Activated gamma-delta T cell (primary cell): Measurements from ENCODE around the gene ICE1.
"Not testable (repeated sequence)": the region's sequence is repeated elsewhere in the genome, so short reads cannot be mapped to it uniquely, and the experiment has no call there.

Experiments used
- DNase-seq: peaks from one replicate; lab custom pipeline; 2025; lab: John Stamatoyannopoulos, UW

Gene ICE1

DNA sequence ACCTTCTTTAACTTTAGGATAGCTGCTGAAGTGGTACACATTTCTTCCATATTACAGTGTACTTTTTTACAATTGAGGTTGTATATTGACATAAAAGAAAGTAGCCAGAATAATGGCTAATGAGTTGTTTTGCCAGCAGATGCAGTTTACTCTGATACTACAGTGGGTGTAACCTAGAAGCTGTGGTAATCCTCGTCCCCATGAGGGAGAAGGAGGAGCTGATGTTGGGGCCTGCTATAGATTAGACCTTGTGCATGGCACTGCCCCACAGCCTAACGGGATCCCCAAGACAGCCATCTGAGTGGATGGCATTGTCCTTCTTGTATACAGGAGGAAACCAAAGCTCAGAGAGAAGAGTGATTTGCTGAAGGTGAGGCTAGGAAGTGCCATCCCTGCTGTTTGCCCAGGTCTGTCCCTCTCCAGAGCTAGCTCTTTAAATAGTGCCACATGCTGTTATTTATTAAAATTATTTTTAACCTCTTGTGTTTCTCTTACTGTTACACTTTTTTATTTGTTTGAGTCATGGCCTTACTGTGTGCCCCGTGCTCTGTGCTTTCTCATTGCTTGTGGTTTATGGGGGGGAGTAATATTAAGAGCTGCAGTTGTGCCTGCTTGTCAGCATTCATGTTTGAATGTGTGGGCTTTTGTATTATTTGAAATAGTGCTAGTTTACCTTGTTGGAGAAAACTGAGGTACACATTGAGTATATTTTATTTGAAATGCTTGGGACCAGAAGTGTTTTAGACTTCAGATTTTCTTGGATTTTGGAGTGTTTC lies 65.3 kb downstream of the ICE1 start:
- no peak for DNase-seq

DNA sequence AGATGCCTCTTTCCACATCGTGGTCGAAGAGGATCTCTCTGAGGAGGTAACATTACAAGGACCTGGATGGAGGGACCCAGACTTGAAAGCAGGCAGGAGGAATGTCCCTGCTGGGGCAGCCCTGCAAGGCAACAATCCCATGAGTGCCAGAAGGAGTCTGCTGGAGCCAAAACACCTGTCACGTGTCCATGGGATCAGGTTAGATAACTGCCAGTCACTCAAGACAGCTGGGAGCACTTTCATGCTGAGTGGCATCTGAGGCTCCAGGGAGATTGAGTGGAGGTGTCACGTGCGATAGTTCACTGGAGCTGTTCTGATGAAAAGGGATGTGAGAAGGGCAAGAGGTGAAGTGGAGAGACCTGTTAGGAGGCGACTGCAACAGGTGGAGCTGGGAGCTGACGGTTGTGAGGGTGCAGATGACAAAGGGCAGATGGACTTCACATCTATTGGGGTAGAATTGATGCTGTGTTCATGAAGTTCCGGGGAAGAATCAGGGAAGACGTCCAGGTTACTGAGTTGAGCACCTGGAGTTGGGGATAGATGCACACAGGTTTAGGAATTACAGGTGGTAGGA lies 68.4 kb downstream of the ICE1 start:
- no peak for DNase-seq

DNA sequence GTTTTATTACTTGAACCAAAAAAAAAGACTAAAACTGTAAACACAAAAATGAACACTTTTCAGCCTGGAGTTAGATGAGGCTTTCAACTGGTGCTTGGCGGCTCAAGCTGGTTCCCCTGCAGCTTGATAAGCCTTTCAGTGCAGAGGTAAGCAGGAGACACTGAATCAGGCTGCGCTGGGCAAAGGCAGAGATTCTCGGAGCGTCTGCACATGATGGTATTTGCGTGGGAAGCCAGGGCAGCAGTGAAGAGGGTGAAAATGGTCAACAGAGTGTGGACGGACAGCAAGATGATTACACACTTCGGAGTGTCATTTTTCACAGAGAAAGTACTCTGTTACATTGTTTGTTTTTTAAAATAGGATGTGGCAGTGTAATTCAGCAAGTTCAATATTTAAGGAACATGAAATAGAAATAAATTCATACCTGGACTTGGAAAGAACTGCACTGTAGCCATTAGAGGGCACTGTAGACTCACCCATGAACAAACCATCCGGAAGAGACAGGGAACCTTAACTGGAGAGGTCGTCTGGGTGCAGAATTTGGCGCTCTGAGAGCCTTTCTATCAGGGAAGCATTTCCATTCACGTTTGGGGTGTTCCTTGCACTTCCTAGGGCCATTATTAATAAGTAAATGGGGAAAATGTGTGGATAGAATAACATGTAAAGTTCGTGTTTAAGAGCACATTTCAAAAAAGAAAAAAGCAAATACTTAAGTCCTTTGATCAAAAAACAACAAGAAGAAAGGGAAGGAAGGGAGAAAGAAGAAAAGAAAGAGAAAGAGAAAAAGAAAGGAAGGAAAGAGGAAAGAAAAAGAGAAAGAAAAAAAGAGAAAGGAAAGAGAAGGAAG lies 69.8 kb downstream of the ICE1 start:
- DNase-seq = no peak

DNA sequence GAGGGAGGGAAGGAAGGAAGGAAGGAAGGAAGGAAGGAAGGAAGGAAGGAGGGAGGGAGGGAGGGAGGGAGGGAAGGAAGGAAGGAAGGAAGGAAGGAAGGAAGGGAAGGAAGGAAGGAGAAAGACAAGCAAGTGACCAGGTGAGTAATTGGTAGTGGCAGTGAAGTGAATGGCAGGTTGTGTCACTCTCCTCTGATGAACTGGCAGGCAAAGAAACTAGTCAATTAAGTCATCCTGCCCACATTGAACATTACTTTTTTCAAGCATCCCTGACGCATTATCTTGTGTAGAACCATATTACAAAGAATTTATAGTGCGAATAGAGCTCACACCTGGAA lies 70.4 kb downstream of the ICE1 start:
- DNase-seq = not testable (repeated sequence)

DNA sequence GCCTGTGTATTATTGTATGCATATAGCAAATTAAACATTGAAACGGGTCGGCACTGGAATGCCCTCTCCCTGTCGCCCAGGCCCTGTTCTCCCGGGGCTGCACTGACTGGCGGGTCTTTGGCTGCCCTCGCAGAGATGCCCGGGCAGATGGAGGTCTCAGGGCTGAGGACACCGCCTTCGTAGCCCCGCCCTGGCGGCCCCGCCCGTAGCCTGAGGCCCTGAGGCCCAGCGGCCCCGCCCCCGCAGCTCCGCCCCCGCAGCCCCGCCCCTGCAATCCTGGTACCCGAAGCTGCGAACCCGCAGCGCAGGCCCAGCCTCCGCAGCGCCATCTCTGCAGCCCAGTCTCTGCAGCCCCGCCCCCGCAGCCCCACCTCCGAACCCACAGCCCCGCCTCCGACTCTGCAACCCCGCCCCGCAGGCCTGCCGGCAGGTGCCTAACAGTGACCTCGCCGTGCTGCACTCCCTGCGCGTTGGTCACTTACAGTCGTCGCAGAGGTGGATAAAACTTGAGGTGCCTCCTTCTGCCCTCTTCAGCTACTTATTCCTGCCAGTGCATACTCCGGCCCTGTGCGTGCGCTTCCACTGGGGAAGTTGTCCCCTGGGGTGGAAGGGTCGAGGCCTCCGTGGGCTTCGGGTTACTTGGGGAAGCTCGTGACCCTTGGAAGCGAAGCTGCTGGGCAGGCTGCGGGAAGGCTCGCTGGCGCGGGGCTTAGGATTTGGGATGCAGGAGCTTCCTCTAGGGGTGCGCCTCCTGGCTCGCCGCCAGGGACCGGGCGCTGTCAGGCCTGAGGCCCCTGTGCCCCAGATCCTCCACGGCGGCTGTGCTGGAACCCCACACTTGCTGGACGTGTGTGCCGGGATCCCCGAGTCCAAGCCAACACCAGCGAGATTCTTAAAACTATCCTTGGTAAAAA lies 72.3 kb downstream of the ICE1 start:
- peak; percentile 73 for DNase-seq

DNA sequence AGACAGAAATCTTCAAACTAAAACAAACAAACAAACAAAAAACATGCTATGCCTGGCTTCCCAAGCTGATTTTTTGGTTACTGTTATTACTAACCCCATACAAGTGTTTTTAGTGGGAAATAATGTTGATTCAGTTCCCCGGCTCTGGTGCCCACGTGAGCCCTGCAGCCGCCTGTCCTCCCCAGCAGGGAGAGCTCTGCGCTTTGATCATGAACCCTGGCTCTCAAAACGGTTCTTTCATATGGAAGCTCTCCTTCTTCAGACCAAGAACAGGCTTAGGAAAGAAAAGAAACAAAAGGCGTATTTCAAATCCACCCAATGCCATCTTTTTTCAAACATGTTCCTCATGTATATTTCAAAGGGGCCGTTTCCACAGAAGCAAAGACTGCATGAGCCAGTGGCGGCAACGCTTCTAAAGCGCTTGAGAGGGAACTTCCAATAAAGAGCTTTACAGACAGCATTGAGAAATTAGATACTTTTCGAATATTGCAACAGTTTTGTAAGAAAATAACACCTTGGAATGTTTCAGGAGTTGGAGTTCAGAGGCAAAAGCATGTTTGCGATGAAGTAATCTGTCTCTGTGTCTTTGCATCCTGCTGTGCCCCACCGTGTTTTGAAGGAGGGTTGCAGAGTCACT lies 74.8 kb downstream of the ICE1 start:
- no peak for DNase-seq

DNA sequence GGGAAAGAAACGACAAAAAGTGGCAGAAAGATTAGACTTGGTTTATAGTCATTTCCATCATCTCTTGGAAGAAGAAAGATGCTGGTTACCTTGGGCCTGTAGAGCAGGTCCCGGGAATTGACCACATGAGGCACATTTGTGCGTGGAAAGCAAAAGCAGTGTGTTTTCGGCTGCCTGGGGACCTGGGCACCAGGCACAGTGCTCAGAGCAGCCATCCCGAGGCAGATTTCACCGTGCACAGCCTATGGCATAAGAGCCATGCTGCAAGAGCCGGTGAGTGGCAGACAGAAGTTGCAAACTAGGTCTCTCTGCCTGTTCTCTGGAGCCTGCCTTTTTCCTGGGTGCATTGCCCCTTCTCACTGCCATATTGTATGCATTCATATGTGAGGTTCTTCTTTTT lies 77.0 kb downstream of the ICE1 start:
- DNase-seq = no peak

DNA sequence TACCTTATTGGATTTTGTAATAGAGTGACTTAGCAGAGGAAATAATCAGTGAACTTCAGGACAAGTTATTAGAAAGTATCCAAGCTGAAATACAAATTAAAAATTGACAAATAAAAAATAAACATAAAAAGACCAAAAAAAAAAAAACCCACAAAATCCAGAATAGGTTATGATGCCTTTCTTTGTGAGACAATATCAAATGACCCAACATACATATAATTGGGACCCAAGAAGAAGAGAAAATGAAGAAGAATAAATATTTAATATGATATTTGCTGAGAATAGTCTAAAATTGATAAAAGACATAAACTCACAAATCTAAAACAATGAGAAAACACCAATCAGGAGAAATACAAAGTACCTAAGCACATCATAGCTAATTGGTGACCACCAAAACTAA lies 81.8 kb downstream of the ICE1 start:
- DNase-seq = no peak

DNA sequence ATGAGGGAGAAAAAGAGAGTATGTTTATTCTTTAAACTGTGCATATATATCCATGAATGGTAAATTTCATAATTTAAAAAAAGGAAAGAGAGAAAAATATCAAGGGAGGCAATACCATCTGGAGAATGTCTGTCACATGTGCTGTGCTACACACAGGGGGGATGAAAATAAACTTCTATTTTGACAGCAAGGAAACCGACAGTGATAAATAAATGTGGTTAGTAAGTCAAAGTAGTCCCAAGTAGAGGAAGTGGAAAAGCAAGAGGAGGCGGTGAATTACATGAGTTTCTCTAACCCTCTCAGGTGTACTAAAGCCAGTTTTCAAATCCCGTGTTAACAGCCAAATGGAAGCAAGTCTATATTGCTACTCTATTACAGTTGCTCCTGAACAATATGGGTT lies 83.3 kb downstream of the ICE1 start:
- no peak for DNase-seq

DNA sequence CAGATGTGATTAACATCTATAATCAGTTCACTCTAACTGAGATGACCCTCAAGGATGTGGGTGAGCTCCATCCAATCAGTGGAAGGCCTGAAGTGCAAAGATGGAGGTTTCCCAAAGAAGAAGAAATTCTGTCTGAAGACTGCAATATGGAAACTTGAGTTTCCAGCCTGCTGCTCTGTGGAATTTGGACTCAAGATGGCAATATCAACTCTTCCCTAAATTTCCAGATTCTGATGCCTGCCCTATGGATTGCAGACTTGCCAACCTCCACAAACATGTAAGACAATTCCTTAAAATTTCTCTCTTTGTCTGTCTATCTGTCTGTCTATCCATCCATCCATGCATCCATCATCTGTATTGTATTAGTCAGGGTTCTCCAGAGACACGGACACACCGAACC lies 85.9 kb downstream of the ICE1 start:
- DNase-seq = no peak

DNA sequence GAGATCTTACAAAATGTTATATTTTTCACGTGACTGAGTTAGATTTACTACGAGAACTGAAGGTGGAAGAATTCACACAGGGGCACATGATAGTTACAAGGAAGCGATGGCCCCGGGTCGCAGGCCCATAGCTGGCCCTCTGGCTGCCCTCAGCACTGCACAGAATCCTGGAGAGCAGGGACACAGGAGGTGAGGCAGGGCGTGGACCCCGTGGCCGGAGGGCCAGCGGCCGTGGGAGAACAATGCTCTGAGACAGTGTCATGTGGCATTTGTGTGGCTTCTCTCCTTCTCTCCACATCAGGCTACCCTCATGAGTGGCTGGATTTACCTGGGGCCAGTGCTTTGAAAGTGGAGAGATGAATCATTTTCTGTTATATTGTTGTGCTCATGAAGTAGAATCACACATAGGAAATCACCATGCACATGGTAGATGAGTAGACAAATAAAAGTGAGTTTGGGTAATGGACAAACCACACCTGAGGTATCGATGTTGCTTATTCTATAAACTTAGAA lies 89.5 kb downstream of the ICE1 start:
- DNase-seq = no peak

DNA sequence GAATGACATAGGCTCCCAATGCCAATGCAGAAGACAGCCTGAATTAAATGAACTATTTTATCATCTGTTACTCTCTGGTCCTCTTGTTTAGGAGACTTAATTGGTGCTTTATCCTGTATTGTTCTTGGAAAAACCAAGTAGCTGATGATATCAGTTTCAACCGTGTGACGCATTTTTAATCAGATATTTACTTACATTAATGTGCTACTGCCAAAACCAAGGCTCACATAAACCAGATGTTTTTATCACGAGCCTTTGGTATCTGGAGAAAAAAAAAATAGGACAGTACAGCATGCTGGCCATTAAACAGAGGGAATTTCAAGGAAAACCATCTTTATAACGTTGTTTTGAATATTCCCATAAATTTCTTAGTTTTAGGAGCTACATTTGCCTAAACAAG lies 90.1 kb downstream of the ICE1 start:
- DNase-seq = no peak

DNA sequence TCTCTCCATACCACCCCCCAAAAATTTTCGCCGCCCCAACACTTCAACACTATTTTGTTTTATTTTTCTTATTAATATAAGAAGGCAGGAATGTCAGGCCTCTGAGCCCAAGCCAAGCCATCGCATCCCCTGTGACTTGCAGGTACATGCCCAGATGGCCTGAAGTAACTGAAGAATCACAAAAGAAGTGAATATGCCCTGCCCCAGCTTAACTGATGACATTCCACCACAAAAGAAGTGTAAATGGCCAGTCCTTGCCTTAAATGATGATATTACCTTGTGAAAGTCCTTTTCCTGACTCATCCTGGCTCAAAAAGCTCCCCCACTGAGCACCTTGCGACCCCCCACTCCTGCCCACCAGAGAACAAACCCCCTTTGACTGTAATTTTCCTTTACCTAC lies 98.1 kb downstream of the ICE1 start:
- not testable (repeated sequence) for DNase-seq

DNA sequence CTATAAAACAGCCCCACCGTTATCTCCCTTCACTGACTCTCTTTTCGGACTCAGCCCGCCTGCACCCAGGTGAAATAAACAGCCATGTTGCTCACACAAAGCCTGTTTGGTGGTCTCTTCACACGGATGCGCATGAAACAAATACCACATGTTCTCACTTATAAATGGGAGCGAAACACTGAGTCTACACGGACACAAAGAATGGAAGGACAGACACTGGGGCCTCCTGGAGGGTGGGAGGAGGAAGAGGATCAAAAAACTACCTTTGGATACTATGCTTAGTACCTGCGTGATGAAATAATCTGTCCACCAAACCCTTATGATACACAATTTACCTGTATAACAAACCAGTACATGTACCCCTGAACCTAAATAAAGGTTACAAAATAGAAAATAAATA lies 98.6 kb downstream of the ICE1 start:
- DNase-seq = no peak

DNA sequence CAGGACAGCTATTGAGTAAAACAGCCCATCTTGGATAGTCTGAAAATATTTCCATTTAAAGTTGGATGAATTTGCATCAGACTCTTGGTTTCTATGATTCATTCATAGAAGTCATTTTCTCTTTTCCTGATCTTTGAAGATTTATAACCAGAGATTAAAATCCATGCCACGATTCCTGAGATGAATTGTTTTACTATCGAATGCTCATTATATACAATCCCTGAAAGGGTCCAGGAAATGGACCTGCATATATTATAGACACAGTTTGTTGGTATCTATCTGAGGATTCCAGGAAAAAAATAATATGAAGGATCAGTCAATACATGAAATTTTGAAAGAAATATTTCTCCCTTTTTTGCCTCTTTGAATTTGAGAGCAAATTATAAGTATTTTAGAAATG lies 99.0 kb downstream of the ICE1 start:
- DNase-seq = no peak

DNA sequence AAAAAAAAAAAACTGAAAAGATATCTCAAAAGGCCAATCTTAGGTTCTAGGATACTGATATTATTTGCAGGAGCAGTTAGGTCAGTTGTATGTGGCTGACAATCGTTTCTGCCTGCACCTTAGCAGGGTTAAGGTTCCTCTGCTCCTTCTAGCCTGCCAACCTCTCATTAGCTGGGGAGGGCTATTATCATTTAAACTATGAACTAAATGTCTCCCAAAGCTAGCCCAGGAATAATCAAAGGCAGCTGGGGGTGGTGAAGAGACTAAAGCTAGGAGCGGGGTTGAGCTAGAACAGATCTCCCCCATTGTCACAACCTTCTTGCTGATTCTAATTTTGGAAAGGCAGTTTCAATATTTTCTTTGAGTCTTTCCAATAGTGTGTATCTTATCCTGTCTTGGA lies 99.9 kb downstream of the ICE1 start:
- no peak for DNase-seq

DNA sequence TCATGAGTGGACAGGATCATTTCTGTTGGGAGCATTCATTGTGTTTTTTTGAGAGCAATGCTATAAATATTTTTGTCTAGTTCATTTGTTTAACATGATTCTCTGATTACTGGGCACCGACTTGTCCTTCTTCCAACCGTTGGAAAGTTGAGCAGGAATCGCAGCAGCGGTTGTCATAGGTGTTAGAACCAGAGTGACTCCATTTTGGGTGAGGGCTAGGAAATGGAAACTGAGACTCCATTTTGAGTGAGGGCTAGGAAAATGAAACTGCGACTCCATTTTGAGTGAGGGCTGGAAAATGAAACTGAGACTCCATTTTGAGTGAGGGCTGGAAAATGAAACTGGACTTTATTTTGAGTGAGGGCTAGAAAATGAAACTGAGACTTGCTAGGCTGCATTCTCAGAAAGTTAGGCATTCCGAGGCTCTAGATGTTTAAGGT lies 100.6 kb downstream of the ICE1 start:
- DNase-seq = no peak

DNA sequence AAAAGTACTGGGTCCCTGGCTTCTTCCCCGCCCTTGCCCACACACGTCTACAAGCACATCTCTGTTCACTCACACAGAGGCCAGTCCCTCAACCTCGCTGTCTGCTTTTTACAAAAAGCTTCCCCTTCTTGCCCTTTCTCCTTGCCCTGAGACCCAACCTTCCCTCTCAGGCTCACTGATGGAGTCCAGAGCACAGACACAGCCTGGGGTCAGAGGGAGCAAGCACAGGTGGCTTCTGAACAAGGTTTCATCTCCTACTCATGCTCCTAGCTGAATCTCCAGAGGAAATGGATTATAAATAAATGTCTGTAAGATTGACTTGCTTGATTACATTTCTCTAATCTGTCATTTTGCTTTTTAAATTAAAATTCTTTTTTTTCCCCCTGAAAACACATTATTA lies 101.8 kb downstream of the ICE1 start:
- no peak for DNase-seq

DNA sequence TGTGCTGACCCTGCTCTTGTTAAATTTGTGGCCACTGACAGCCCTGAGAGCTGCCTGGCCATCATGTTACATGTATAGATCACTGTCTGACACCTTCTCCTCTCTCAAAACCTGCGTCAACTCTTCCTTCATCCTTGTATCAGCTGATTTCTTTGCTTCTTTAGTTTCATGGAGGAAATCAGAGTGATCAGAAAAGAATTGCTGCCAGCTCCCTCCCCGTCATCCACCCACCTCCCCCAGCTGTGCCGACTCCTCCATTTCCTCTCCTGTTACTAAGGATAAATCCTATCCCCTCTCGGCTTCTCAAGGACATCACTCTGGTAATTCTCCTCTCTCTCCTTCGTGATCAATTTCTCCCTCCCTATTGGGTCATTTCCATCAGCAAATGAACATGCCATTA lies 108.9 kb downstream of the ICE1 start:
- no peak for DNase-seq

DNA sequence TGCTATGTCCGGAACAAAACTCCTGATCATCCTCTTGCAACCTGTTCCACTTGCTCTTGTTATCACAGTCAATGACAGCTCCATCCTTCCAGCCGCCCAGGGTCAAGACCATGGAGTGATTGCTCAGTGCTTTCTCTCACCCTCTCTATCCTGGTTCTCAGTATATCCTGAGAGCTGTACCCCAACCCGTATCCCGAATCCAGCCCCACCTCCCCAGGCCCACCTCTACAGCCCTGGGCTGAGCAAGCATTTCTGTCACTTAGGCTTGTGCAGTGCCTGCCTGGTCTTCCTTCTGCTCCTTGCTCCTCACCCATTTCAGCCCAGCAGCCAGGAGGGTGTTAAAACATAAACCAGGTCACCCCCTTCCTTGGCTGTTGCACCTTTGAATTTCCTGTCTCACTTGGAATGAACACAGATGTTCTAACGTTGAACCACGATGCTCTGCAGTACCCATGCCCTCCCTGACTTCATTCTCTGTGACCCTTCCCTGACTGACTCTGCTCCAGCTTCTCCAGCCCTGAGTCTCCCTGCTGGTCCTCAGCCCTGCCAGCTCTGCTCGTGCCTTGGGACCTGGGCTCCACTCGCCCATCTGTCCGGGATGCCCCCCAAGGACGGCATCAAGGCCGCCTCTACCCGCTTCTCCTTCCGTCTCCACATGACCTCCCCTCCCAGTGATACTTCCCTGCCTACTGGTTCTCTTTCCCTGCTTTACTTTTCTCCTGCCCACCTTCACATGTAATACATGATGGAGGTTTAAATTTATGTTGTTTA lies 110.0 kb downstream of the ICE1 start:
- DNase-seq = no peak

DNA sequence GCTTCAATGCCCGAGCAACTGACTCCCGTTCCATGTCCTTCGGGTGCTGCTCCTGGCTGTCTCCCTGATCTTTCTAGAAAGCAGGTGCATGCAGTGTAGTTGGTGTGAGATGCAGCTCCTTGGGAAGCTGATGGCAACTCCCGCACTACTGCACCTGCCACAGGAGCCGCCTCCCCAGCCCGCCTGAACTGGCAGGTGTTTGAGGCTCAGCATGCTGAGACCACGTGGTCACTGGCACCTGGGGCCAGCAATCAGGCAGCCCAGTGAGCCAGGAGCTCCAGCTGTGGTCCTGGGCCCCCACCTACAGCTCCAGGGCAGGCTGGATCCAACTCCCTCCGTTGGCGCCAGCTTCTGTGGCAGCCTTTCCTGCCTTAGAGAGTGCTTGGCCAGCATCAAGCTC lies 111.5 kb downstream of the ICE1 start:
- no peak for DNase-seq
